Left ventricle myocardium inferior (tissue), 1 donor: ENCODE results near the gene MAP2K1. TPM values are rescaled to one million over a fixed set of nuclear protein-coding genes. Genes with fewer than 3 reads are reported as not detected.
"Not testable (repeated sequence)": the region's sequence is repeated elsewhere in the genome, so short reads cannot be mapped to it uniquely, and the experiment has no call there.

Experiments used
- DNase-seq: peaks from one replicate; pipeline ENCODE4 v3.0.0-alpha.2; 2020
- H3K27ac ChIP-seq: fragments of 200-600 bp; replicated peaks from 2 replicates; pipeline ENCODE4 v1.8.0; 2021
- H3K27me3 ChIP-seq: fragments of 200-600 bp; 2 replicates; pipeline ENCODE4 v1.8.0; 2021; ENCODE audit warnings: low read depth
- H3K36me3 ChIP-seq: fragments of 200-600 bp; 2 replicates; pipeline ENCODE4 v1.8.0; 2021
- H3K4me1 ChIP-seq: fragments of 200-600 bp; 2 replicates; pipeline ENCODE4 v1.8.0; 2021
- H3K4me3 ChIP-seq: fragments of 200-600 bp; 2 replicates; pipeline ENCODE4 v1.8.0; 2021; ENCODE audit warnings: mild to moderate bottlenecking, moderate library complexity
- H3K9me3 ChIP-seq: fragments of 200-600 bp; replicated peaks from 2 replicates; pipeline ENCODE4 v1.8.0; 2021
- CTCF ChIP-seq: fragments of 200-600 bp; IDR thresholded peaks from 2 replicates; pipeline ENCODE4 v1.8.0; 2021; ENCODE audit warnings: antibody characterized with exemption, mild to moderate bottlenecking, borderline replicate concordance
- intact Hi-C: fragments of 100-400 bp; cut with micrococcal nuclease; formaldehyde crosslinking; loops from one replicate; pipeline ENCODE4 v1.11.0; 2022
- total RNA-seq: library from RNA; stranded (reverse); fragmentation: NEBNext Ultra II Directional; extraction: Animal tissue kit (Norgen Biotek cat#: 25700); gene quantifications from one replicate; pipeline ENCODE4 v1.2.1, GENCODE V29; 2021
- donor health status: DM: no; HTN: yes; CAD: no; lungs with severe emphysema.

MAP2K1 gene
- total RNA-seq, 1 donor from 2014 or later: 44.9 TPM

GRCh38 chr15:66362776-66363175 lies 23.9 kb upstream of the MAP2K1 start:
- Histone ChIP-seq H3K36me3 (no peaks in the 10 kb centered on the region), H3K4me3 (no peak overlapping the region), H3K27ac (no peak overlapping the region), H3K4me1 (no peaks in the 10 kb centered on the region), H3K27me3 (no peaks in the 10 kb centered on the region), H3K9me3 (no peaks in the 10 kb centered on the region)
- DNase-seq: no peak
- intact Hi-C loops: no loop called here
- no peak for TF ChIP-seq CTCF

GRCh38 chr15:66364944-66365528 lies 21.7 kb upstream of the MAP2K1 start:
- DNase-seq: no peak
- Histone ChIP-seq H3K4me3 (no peak overlapping the region), H3K27ac (no peak overlapping the region), H3K4me1 (peaks cover 7% of the 10 kb centered on the region), H3K9me3 (no peaks in the 10 kb centered on the region), H3K36me3 (no peaks in the 10 kb centered on the region), H3K27me3 (no peaks in the 10 kb centered on the region)
- intact Hi-C loops: no loop called here
- no peak for TF ChIP-seq CTCF

- Histone ChIP-seq H3K27me3 (no peaks in the 10 kb centered on the region), H3K27ac (peak overlapping the region; percentile 81), H3K36me3 (no peaks in the 10 kb centered on the region), H3K4me1 (peaks cover 15% of the 10 kb centered on the region), H3K4me3 (peak overlapping the region; percentile 61), H3K9me3 (peaks cover 14% of the 10 kb centered on the region)
- no peak for TF ChIP-seq CTCF
- no peak for DNase-seq
- intact Hi-C loops: no loop called here
These were observed 16.7 kb upstream of the MAP2K1 start for GRCh38 chr15:66369773-66370651.

- TF ChIP-seq CTCF: no peak
- H3K9me3 ChIP-seq: peaks cover 14% of the 10 kb centered on the region
- H3K36me3 ChIP-seq: no peaks in the 10 kb centered on the region
- intact Hi-C loops: no loop called here
- no peaks in the 10 kb centered on the region for H3K27me3 ChIP-seq
- no peak overlapping the region for H3K4me3 ChIP-seq
- H3K27ac ChIP-seq: no peak overlapping the region
- H3K4me1 ChIP-seq: peaks cover 15% of the 10 kb centered on the region
- DNase-seq: no peak
These were observed 12.5 kb upstream of the MAP2K1 start for GRCh38 chr15:66374179-66374578.

- Histone ChIP-seq H3K27me3 (no peaks in the 10 kb centered on the region), H3K27ac (no peak overlapping the region), H3K4me3 (no peak overlapping the region), H3K4me1 (no peaks in the 10 kb centered on the region), H3K9me3 (peaks cover 11% of the 10 kb centered on the region), H3K36me3 (no peaks in the 10 kb centered on the region)
- intact Hi-C loops: no loop called here
- no peak for DNase-seq
- no peak for TF ChIP-seq CTCF
These were observed 7.8 kb upstream of the MAP2K1 start for GRCh38 chr15:66378814-66379430.

- H3K4me1 ChIP-seq, H3K4me3 ChIP-seq, H3K9me3 ChIP-seq, H3K27me3 ChIP-seq, H3K36me3 ChIP-seq, DNase-seq, intact Hi-C loops, H3K27ac ChIP-seq: not testable (repeated sequence)
These were observed 5.3 kb upstream of the MAP2K1 start for GRCh38 chr15:66381376-66381775.
